ENCODE data around the gene AFF3. TPM values are rescaled to one million over a fixed set of nuclear protein-coding genes. Genes with fewer than 3 reads are reported as not detected.

AFF3 gene
- total RNA-seq, 1 experiment from 2014 or later, result 0.22 TPM

DNA sequence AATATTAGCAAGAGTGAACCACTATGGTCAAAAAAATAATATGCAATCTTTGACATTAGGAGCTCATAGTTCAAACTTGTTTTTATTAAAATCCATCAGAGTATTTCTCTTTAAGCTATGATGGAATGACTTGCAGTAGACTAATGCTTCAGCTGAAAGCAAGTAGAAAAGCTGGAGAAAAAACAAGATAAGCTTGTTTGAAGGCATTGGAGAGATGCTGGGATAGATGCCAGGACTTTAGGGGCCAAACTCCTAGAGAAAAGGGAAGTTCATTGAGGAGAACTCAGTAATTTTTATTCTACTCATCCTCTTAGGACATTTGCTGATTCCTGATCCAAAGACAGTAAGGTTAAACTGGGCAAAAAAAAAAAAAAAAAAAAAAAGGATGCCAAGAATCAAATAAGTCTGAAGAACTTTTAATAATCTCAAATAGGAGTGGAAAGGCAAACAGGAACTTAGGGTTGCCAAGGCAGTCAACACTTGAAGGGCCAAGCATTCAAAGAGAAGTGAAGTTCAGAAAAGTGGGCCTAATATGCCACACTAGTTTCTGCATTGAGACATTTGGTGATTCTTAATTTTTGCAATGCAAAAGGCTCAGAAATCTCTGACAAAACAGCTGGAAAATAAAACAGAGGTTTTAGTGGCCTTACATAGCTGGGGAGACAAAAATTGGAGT lies 19.7 kb upstream of the AFF3 start:
- Histone ChIP-seq H2AFZ (ENCODE audit: low read length) (no peak overlapping the region), H3K14ac (ENCODE audit: insufficient read depth, low read length) (no peak overlapping the region), H3T11ph (ENCODE audit: low read length) (no peak overlapping the region), H2BK12ac (ENCODE audit: insufficient read length, low read depth, low read length) (no peak overlapping the region), H2AK5ac (ENCODE audit: insufficient read length, low read length) (no peak overlapping the region), H3K27ac (ENCODE audit: insufficient read length, low read depth, low read length) (no peak overlapping the region), H3K27me3 (ENCODE audit: insufficient read depth, low read length) (no peaks in the 10 kb centered on the region), H2BK15ac (ENCODE audit: low read depth, low read length) (no peak overlapping the region), H3K4me1 (ENCODE audit: insufficient read depth, low read length) (no peaks in the 10 kb centered on the region), H3K4me2 (ENCODE audit: insufficient read depth, insufficient read length, low read length) (no peak overlapping the region), H3K79me1 (ENCODE audit: insufficient read depth, low read depth, low read length, poor library complexity, severe bottlenecking) (no peaks in the 10 kb centered on the region), H3K18ac (ENCODE audit: insufficient read length, low read depth, low read length) (no peak overlapping the region), H3K4ac (ENCODE audit: low read depth, low read length) (no peak overlapping the region), H2BK120ac (ENCODE audit: low read depth, low read length, poor library complexity, severe bottlenecking) (no peak overlapping the region), H4K91ac (ENCODE audit: insufficient read length, low read depth, low read length) (no peak overlapping the region), H3K56ac (ENCODE audit: insufficient read length, low read depth, low read length) (no peak overlapping the region), H4K8ac (replicated peaks; ENCODE audit: insufficient read length, low read depth, low read length) (no peak overlapping the region), H3K9ac (ENCODE audit: extremely low read depth, insufficient read length, low read length) (no peak overlapping the region), H4K5ac (ENCODE audit: insufficient read length, low read depth, low read length) (no peak overlapping the region), H4K20me1 (ENCODE audit: control insufficient read depth, insufficient read depth, insufficient read length) (no peaks in the 10 kb centered on the region), H3K79me2 (ENCODE audit: insufficient read depth, low read length) (no peaks in the 10 kb centered on the region), H2BK20ac (ENCODE audit: low read depth, low read length, poor library complexity, severe bottlenecking) (no peak overlapping the region), H3K9me3 (ENCODE audit: control insufficient read depth, low read depth, low read length) (no peaks in the 10 kb centered on the region), H2BK5ac (ENCODE audit: insufficient read length, low read length) (no peak overlapping the region), H3K23me2 (ENCODE audit: insufficient read length, low read depth, low read length, poor library complexity, severe bottlenecking) (no peaks in the 10 kb centered on the region), H3K23ac (ENCODE audit: insufficient read length, low read depth, low read length) (no peak overlapping the region)
- Mint-ChIP-seq H3K27ac (no peak overlapping the region), H3K36me3 (ENCODE audit: insufficient read depth in 1 of 3, low read depth in 3 of 3) (peaks cover 3 to 6% (median 4%) of the 10 kb centered on the region in 3 experiments; a peak in 5 of 7 replicates), H3K27me3 (ENCODE audit: low read depth) (peaks cover 4% of the 10 kb centered on the region), H3K9me3 (peaks cover 47 to 58% of the 10 kb centered on the region in 2 experiments), H3K4me3 (no peak overlapping the region), H3K4me1 (no peaks in the 10 kb centered on the region)
- TF ChIP-seq, protein P1, sequence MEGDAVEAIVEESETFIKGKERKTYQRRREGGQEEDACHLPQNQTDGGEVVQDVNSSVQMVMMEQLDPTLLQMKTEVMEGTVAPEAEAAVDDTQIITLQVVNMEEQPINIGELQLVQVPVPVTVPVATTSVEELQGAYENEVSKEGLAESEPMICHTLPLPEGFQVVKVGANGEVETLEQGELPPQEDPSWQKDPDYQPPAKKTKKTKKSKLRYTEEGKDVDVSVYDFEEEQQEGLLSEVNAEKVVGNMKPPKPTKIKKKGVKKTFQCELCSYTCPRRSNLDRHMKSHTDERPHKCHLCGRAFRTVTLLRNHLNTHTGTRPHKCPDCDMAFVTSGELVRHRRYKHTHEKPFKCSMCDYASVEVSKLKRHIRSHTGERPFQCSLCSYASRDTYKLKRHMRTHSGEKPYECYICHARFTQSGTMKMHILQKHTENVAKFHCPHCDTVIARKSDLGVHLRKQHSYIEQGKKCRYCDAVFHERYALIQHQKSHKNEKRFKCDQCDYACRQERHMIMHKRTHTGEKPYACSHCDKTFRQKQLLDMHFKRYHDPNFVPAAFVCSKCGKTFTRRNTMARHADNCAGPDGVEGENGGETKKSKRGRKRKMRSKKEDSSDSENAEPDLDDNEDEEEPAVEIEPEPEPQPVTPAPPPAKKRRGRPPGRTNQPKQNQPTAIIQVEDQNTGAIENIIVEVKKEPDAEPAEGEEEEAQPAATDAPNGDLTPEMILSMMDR (conservative IDR thresholded peaks at IDR 0.05), result no peak
- no peak for DNase-seq
